ENCODE measurements around the gene CACNA1C.

CACNA1C gene

GRCh38 chr12:2578772-2579171 is 526.0 kb downstream of the CACNA1C start:
- no peak for TF ChIP-seq CTCF (IDR thresholded peaks at IDR 0.05; ENCODE audit: low read depth, low read length)
- Histone ChIP-seq H3K36me3 (no peaks in the 10 kb centered on the region), H3K9me3 (no peaks in the 10 kb centered on the region), H3K4me3 (ENCODE audit: low read depth, low read length) (no peak overlapping the region), H3K4me1 (no peaks in the 10 kb centered on the region), H3K27me3 (peaks cover 23% of the 10 kb centered on the region)
- no peak for DNase-seq

GRCh38 chr12:2580821-2581220 is 528.0 kb downstream of the CACNA1C start:
- no peak for DNase-seq
- Histone ChIP-seq H3K27me3 (peaks cover 32% of the 10 kb centered on the region), H3K9me3 (no peaks in the 10 kb centered on the region), H3K4me3 (ENCODE audit: low read depth, low read length) (no peak overlapping the region), H3K4me1 (no peaks in the 10 kb centered on the region), H3K36me3 (no peaks in the 10 kb centered on the region)
- no peak for TF ChIP-seq CTCF (IDR thresholded peaks at IDR 0.05; ENCODE audit: low read depth, low read length)

- H3K27me3 ChIP-seq: peaks cover 32% of the 10 kb centered on the region
- no peaks in the 10 kb centered on the region for H3K9me3 ChIP-seq
- no peak for TF ChIP-seq CTCF (IDR thresholded peaks at IDR 0.05; ENCODE audit: low read depth, low read length)
- H3K4me1 ChIP-seq: no peaks in the 10 kb centered on the region
- no peak for DNase-seq
- H3K36me3 ChIP-seq: no peaks in the 10 kb centered on the region
- no peak overlapping the region for H3K4me3 ChIP-seq (ENCODE audit: low read depth, low read length)
These were observed 528.7 kb downstream of the CACNA1C start for GRCh38 chr12:2581293-2582045.

- Histone ChIP-seq H3K9me3 (no peaks in the 10 kb centered on the region), H3K27me3 (peaks cover 32% of the 10 kb centered on the region), H3K4me3 (ENCODE audit: low read depth, low read length) (no peak overlapping the region), H3K36me3 (no peaks in the 10 kb centered on the region), H3K4me1 (no peaks in the 10 kb centered on the region)
- DNase-seq: no peak
- TF ChIP-seq CTCF (IDR thresholded peaks at IDR 0.05; ENCODE audit: low read depth, low read length): no peak
These were observed 529.8 kb downstream of the CACNA1C start for GRCh38 chr12:2582631-2583030.

GRCh38 chr12:2583091-2583497 is 530.3 kb downstream of the CACNA1C start:
- Histone ChIP-seq H3K27me3 (peaks cover 36% of the 10 kb centered on the region), H3K9me3 (no peaks in the 10 kb centered on the region), H3K4me3 (ENCODE audit: low read depth, low read length) (no peak overlapping the region), H3K4me1 (no peaks in the 10 kb centered on the region), H3K36me3 (no peaks in the 10 kb centered on the region)
- peak; percentile 82 for DNase-seq
- peak; percentile 66 for TF ChIP-seq CTCF (IDR thresholded peaks at IDR 0.05; ENCODE audit: low read depth, low read length)

- H3K27me3 ChIP-seq: peaks cover 38% of the 10 kb centered on the region
- H3K4me1 ChIP-seq: no peaks in the 10 kb centered on the region
- TF ChIP-seq CTCF (IDR thresholded peaks at IDR 0.05; ENCODE audit: low read depth, low read length): no peak
- no peaks in the 10 kb centered on the region for H3K36me3 ChIP-seq
- no peak overlapping the region for H3K4me3 ChIP-seq (ENCODE audit: low read depth, low read length)
- DNase-seq: no peak
- H3K9me3 ChIP-seq: no peaks in the 10 kb centered on the region
These were observed 531.0 kb downstream of the CACNA1C start for GRCh38 chr12:2583642-2584401.
